Stimulated activated CD4-positive, alpha-beta T cell treated with anti-CD3 and anti-CD28 coated beads, Interleukin-2, amount 100 ng/mL, for 24 hours (primary cell): Measurements from ENCODE around the gene ABCA13.

Experiments
- DNase-seq, 2 donors: peaks; one replicate each; pipeline ENCODE4 v3.0.0-alpha.2; 2020

ABCA13 gene

DNA sequence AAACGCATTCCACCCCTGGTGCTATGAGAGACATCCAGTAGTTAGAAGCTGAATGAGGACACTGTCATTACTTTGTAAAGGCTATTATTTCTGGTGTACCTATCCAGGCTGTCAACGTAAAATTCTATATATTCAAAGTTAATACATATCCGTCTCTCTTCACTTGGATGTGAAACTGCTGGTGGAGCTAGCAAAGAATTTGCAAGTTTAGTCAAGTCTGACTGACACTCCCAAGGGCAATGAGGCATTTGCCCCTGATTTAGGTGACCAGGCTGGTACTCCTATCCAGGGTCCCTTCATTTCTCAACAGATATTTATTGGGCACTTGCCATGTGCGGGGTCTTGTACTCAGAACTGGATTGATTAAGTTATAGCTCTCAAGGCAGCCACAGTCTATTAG lies 493.0 kb downstream of the ABCA13 start:
- DNase-seq = no peak

- DNase-seq = no peak
Observed at GRCh38 chr7:48665353-48666135, 494.3 kb downstream of the ABCA13 start.

DNA sequence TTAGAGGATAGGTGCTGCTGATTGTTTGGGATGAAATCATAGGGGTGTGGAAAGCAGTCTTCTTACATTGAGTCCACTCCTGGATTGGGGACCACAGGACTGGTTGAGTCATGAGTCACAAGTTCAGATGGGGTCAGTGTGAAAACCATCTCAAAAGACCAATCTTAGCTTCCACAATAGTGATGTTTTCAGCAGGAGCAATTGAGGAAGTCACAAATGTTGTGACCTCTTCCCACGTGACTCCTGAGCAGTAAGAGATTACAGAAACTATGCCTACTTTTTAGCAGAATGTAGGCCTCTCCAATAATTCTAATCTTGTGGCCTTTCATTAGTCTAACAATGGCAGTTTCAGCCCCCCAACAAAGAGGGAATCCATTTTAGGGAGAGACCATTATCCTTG lies 496.1 kb downstream of the ABCA13 start:
- DNase-seq = no peak

GRCh38 chr7:48671656-48672055 lies 500.4 kb downstream of the ABCA13 start:
- no peak for DNase-seq

DNA sequence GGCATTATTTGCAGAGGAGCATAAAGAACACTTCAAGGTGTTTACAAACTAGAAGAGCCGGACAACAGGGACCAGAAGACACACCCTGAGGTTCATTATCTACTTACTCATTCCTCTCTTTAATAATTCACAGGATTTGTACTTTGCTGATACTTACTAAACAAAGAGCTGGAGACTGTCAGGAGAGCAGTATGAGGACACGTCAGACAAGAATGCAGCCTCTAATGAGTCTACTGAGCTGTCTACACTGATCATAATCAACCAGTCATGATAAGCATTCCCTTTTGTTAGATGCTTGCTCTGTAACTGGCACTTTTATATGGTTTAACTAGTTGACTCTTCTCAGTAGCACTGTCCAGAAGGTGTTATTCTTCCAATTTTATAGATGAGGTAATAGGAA lies 509.7 kb downstream of the ABCA13 start:
- no peak for DNase-seq

DNA sequence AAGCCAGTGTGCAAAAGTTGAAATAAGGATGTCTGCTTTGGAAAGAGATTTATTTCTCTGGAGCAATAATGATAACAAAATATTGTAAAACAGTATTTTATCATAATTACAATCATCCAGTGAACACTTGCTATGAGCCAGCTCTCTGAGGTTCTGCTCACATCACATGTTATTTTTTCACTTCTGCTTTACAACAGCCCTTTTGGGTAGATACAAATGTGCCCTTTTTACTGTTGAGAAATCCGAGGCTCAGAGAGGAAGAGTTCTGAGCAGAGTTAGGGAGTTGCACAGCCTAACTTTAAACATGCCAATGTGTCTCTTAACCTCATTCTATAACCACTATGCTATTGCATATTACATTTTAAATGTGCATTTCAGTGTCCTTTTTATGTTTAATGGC lies 520.5 kb downstream of the ABCA13 start:
- no peak for DNase-seq
